IMR-90 (cell line): ENCODE data around the gene ACTR3C. TPM values are rescaled to one million over a fixed set of nuclear protein-coding genes. Genes with fewer than 3 reads are reported as not detected.

Experiments
- ATAC-seq: fragments of 200-7000 bp; cut with Tn5 transposase; 2 replicates; pipeline ENCODE4 v1.9.1; 2020; ENCODE audit warnings: low read depth, mild to moderate bottlenecking, moderate library complexity
- BruUV-seq: library from RNA; stranded (reverse); fragments of 400-500 nt; replicated peaks from 2 replicates; lab custom pipeline; 2021; lab: Mats Ljungman, UMichigan
- CTCF ChIA-PET: fragments of 300-600 bp; formaldehyde crosslinking; extraction: SDS; loops from one replicate; lab custom pipeline; 2021; ENCODE audit warnings: antibody characterized with exemption; lab: Yijun Ruan, JAX
- POLR2A ChIA-PET: fragments of 300-600 bp; sonication (Branson Sonifier 250); formaldehyde crosslinking; loops from one replicate; lab custom pipeline; 2022; ENCODE audit warnings: antibody characterized with exemption; ENCODE audit not compliant: unreplicated experiment; lab: Charles Lee
- DNase-seq: peaks from one replicate; pipeline ENCODE4 v3.0.0; 2013
- H2AFZ ChIP-seq: replicated peaks from 2 replicates; pipeline ENCODE3; 2013; ENCODE audit warnings: low read length, mild to moderate bottlenecking; ENCODE audit not compliant: poor library complexity
- H2AK5ac ChIP-seq: 2 replicates; pipeline ENCODE4 v1.6.1; 2013; ENCODE audit warnings: low read depth, low read length, inconsistent platforms
- H2AK9ac ChIP-seq: replicated peaks from 2 replicates; pipeline ENCODE3; 2013; ENCODE audit warnings: mild to moderate bottlenecking, low read depth, low read length, moderate library complexity; ENCODE audit not compliant: poor library complexity
- H2BK120ac ChIP-seq: 2 replicates; pipeline ENCODE4 v1.6.1; 2013; ENCODE audit warnings: low read depth, low read length, inconsistent platforms
- H2BK15ac ChIP-seq: 3 replicates; pipeline ENCODE4 v1.6.1; 2013; ENCODE audit warnings: low read depth, low read length, inconsistent platforms
- H2BK20ac ChIP-seq: 2 replicates; pipeline ENCODE4 v1.6.1; 2013; ENCODE audit warnings: low read depth, mild to moderate bottlenecking, inconsistent platforms, low read length, moderate library complexity
- H2BK5ac ChIP-seq: 2 replicates; pipeline ENCODE4 v1.6.1; 2013; ENCODE audit warnings: mild to moderate bottlenecking, low read depth, low read length, inconsistent platforms; ENCODE audit not compliant: poor library complexity, severe bottlenecking
- H3K14ac ChIP-seq: replicated peaks from 2 replicates; pipeline ENCODE4 v1.6.1; 2013; ENCODE audit warnings: low read depth, low read length, inconsistent platforms
- H3K18ac ChIP-seq: 2 replicates; pipeline ENCODE4 v1.6.1; 2013; ENCODE audit warnings: low read depth, low read length, control low read depth
- H3K23ac ChIP-seq: 2 replicates; pipeline ENCODE4 v1.6.1; 2013; ENCODE audit warnings: low read depth, low read length, inconsistent platforms
- H3K27ac ChIP-seq: 2 replicates; pipeline ENCODE4 v1.5.1; 2013; ENCODE audit warnings: mild to moderate bottlenecking, control low read depth, low read length; ENCODE audit not compliant: insufficient read depth
- H3K27me3 ChIP-seq: 2 replicates; pipeline ENCODE4 v1.6.1; 2013; ENCODE audit warnings: low read length; ENCODE audit not compliant: control insufficient read depth, insufficient read depth
- H3K36me3 ChIP-seq: 2 replicates; pipeline ENCODE4 v1.6.1; 2013; ENCODE audit warnings: low read length, mixed read lengths; ENCODE audit not compliant: control insufficient read depth, insufficient read depth
- H3K4ac ChIP-seq: 2 replicates; pipeline ENCODE4 v1.6.1; 2013; ENCODE audit warnings: low read depth, low read length, inconsistent platforms
- H3K4me1 ChIP-seq: 2 replicates; pipeline ENCODE4 v1.6.1; 2013; ENCODE audit warnings: low read length, mixed read lengths; ENCODE audit not compliant: control insufficient read depth, insufficient read depth
- H3K4me2 ChIP-seq: 2 replicates; pipeline ENCODE4 v1.6.1; 2013; ENCODE audit warnings: low read depth, mild to moderate bottlenecking, control low read depth, low read length, moderate library complexity
- H3K4me3 ChIP-seq: 2 replicates; pipeline ENCODE4 v1.5.1; 2013; ENCODE audit warnings: low read depth, mild to moderate bottlenecking, control low read depth, low read length, moderate library complexity; ENCODE audit not compliant: insufficient read depth
- H3K56ac ChIP-seq: 2 replicates; pipeline ENCODE4 v1.6.1; 2013; ENCODE audit warnings: low read length, inconsistent platforms; ENCODE audit not compliant: insufficient read depth; ENCODE audit errors: extremely low read depth
- H3K79me1 ChIP-seq, 2 experiments: 2 replicates each; pipeline ENCODE4 v1.6.1; 2013; ENCODE audit warnings: low read length in 2 of 2, inconsistent platforms in 1 of 2, low read depth in 1 of 2
- H3K9ac ChIP-seq: 2 replicates; pipeline ENCODE4 v1.6.1; 2013; ENCODE audit warnings: low read depth, low read length, control low read depth
- H3K9me1 ChIP-seq: 2 replicates; pipeline ENCODE4 v1.6.1; 2013; ENCODE audit warnings: low read length, inconsistent platforms; ENCODE audit not compliant: insufficient read depth
- H3K9me3 ChIP-seq: 2 replicates; pipeline ENCODE4 v1.6.1; 2013; ENCODE audit warnings: low read length; ENCODE audit not compliant: control insufficient read depth, insufficient read depth
- H4K20me1 ChIP-seq: 2 replicates; pipeline ENCODE4 v1.6.1; 2013; ENCODE audit warnings: low read length, inconsistent platforms; ENCODE audit not compliant: insufficient read depth
- H4K5ac ChIP-seq: 2 replicates; pipeline ENCODE4 v1.6.1; 2013; ENCODE audit warnings: mild to moderate bottlenecking, low read depth, low read length, control low read depth
- H4K8ac ChIP-seq, 2 experiments: 2 replicates each; pipeline ENCODE4 v1.6.1; 2013; ENCODE audit warnings: low read depth in 2 of 2, low read length in 2 of 2, control low read depth in 1 of 2, inconsistent platforms in 1 of 2
- H4K91ac ChIP-seq: 2 replicates; pipeline ENCODE4 v1.6.1; 2013; ENCODE audit warnings: low read depth, low read length, inconsistent platforms; ENCODE audit not compliant: insufficient read depth
- FOS ChIP-seq: fragments of 150-350 bp; IDR thresholded peaks from 2 replicates; pipeline ENCODE4 v1.6.1; 2016; ENCODE audit warnings: low read depth, low read length
- MAZ ChIP-seq: IDR thresholded peaks from 2 replicates; pipeline ENCODE4 v1.6.1; 2012; ENCODE audit warnings: low read depth, mild to moderate bottlenecking, low read length, improper control_type of control experiment, moderate library complexity, borderline replicate concordance
- MXI1 ChIP-seq: IDR thresholded peaks from 2 replicates; pipeline ENCODE4 v1.6.1; 2012; ENCODE audit warnings: low read depth, mild to moderate bottlenecking, low read length, moderate library complexity, borderline replicate concordance
- POLR2A ChIP-seq: IDR thresholded peaks from 2 replicates; pipeline ENCODE4 v1.6.1; 2012; ENCODE audit warnings: mild to moderate bottlenecking, low read depth, low read length
- RAD21 ChIP-seq: IDR thresholded peaks from 2 replicates; pipeline ENCODE4 v1.6.1; 2012; ENCODE audit warnings: low read length, improper control_type of control experiment
- RCOR1 ChIP-seq: IDR thresholded peaks from 2 replicates; pipeline ENCODE4 v1.6.1; 2012; ENCODE audit warnings: mild to moderate bottlenecking, low read length, improper control_type of control experiment; ENCODE audit not compliant: insufficient replicate concordance
- RFX5 ChIP-seq: IDR thresholded peaks from 2 replicates; pipeline ENCODE4 v1.8.0; 2012; ENCODE audit warnings: low read depth, mild to moderate bottlenecking, low read length, moderate library complexity
- WGBS, 2 experiments: methylation state at CpG; one replicate each; pipeline versions ENCODE4 v1.1.5 to v1.1.7; 2013; ENCODE audit warnings: missing lambda C conversion rate in 2 of 2; ENCODE audit not compliant: insufficient read length in 1 of 2; ENCODE audit errors: extremely low coverage in 2 of 2; 5-methylcytosine and 5-hydroxymethylcytosine counted together
- dilution Hi-C: fragments of 300-500 bp; cut with HindIII; formaldehyde crosslinking; loops from one replicate; pipeline ENCODE4 v1.14.3; 2018; ENCODE audit warnings: low sequenced_read_pairs; ENCODE audit not compliant: unreplicated experiment
- in situ Hi-C: fragments of 300-500 bp; cut with MboI; formaldehyde crosslinking; loops from 3 replicates; pipeline ENCODE4 v1.14.3; 2019; ENCODE audit warnings: low sequenced_read_pairs, inconsistent platforms, mixed read lengths
- intact Hi-C: fragments of 100-400 bp; cut with micrococcal nuclease; formaldehyde crosslinking; loops from 2 replicates; pipeline ENCODE4 v1.10.0; 2022
- polyA plus RNA-seq, 3 experiments: library from polyadenylated mRNA; depleted of rRNA; stranded (reverse); fragments of >200 nt; gene quantifications; 2 replicates each; pipeline ENCODE4 v1.2.3, GENCODE V29; 2012; ENCODE audit warnings: low replicate concordance in 1 of 3
- total RNA-seq: library from RNA; depleted of rRNA; stranded (reverse); fragments of >200 nt; gene quantifications from 2 replicates; pipeline ENCODE4 v1.2.3, GENCODE V29; 2012
- TF ChIP-seq, protein P1 (sequence below): fragments of 150-350 bp; IDR thresholded peaks from 2 replicates; pipeline ENCODE4 v1.6.1; 2017; ENCODE audit warnings: mild to moderate bottlenecking, antibody characterized with exemption, low read length, low read depth
- TF ChIP-seq, protein P2 (sequence below): conservative IDR thresholded peaks from 2 replicates; pipeline ENCODE4 v1.5.1; 2012; ENCODE audit warnings: mild to moderate bottlenecking, low read depth, low read length, improper control_type of control experiment

The ACTR3C gene
- total and polyA plus RNA-seq, 2 of the 4 experiments (the other 2 are of a cell fraction) = not detected

DNA sequence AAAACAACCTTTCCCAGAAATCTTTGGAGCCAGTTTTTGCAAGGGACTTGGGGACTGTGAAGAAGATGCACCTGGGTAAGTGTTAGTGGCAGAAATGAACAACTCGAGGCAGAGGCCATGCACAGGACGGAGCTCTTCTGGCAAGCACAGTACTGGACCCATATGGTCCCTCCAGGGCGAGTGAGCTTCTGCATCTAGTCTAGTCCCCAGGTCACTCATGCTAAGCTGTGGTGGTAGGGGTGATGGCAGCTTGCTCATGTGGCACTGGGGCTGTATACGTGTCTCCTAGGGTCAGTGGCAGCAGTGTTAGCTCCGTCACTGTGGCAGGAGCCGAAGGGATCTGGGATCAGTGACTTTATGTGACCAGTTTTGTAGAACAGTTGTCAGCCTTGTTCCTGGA is 9.5 kb downstream of the ACTR3C start:
- no peak overlapping the region for H3K9ac ChIP-seq
- H3K36me3 ChIP-seq = no peaks in the 10 kb centered on the region
- H4K8ac ChIP-seq = no peak overlapping the region
- TF ChIP-seq FOS (no peak), MAZ (no peak), RFX5 (no peak), MXI1 (no peak), POLR2A (no peak), RAD21 (no peak), RCOR1 (no peak)
- TF ChIP-seq, protein P1, sequence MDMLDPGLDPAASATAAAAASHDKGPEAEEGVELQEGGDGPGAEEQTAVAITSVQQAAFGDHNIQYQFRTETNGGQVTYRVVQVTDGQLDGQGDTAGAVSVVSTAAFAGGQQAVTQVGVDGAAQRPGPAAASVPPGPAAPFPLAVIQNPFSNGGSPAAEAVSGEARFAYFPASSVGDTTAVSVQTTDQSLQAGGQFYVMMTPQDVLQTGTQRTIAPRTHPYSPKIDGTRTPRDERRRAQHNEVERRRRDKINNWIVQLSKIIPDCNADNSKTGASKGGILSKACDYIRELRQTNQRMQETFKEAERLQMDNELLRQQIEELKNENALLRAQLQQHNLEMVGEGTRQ = no peak
- TF ChIP-seq, protein P2, sequence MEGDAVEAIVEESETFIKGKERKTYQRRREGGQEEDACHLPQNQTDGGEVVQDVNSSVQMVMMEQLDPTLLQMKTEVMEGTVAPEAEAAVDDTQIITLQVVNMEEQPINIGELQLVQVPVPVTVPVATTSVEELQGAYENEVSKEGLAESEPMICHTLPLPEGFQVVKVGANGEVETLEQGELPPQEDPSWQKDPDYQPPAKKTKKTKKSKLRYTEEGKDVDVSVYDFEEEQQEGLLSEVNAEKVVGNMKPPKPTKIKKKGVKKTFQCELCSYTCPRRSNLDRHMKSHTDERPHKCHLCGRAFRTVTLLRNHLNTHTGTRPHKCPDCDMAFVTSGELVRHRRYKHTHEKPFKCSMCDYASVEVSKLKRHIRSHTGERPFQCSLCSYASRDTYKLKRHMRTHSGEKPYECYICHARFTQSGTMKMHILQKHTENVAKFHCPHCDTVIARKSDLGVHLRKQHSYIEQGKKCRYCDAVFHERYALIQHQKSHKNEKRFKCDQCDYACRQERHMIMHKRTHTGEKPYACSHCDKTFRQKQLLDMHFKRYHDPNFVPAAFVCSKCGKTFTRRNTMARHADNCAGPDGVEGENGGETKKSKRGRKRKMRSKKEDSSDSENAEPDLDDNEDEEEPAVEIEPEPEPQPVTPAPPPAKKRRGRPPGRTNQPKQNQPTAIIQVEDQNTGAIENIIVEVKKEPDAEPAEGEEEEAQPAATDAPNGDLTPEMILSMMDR = no peak
- H3K4me3 ChIP-seq = no peak overlapping the region
- no peak overlapping the region; the same call in 2 of the 3 replicates for H2BK15ac ChIP-seq
- H3K9me3 ChIP-seq = no peaks in the 10 kb centered on the region
- ChIA-PET CTCF (no interaction called here), POLR2A (no interaction called here)
- H2BK5ac ChIP-seq = no peak overlapping the region
- H2BK20ac ChIP-seq = peak overlapping the region; percentile 45; the same call in 1 of the 2 replicates
- no peaks in the 10 kb centered on the region for H3K27me3 ChIP-seq
- 0 out of 2 replicates have a peak, but pooled peaks cover 3% of the 10 kb centered on the region for H3K9me1 ChIP-seq
- dilution Hi-C loops (no loop called here), intact Hi-C loops (no loop called here), in situ Hi-C loops (loop anchor here (25.0 kb wide), 1 partner anchor 423 kb away; the partner anchor contains the start of gene GIMAP5)
- BruUV-seq = no TSS peak
- H3K23ac ChIP-seq = no peak overlapping the region
- no peak for DNase-seq
- H2AK9ac ChIP-seq = no peak overlapping the region
- WGBS, 2 experiments = 100% methylated on average over 1 of the region's 6 CpGs; no CpG with 5 or more reads in 1 of the 2 experiments
- no peak overlapping the region for H3K18ac ChIP-seq
- no peak overlapping the region for H3K27ac ChIP-seq
- no peak overlapping the region for H4K5ac ChIP-seq
- H2BK120ac ChIP-seq = no peak overlapping the region
- no peak overlapping the region for H3K14ac ChIP-seq
- no peak overlapping the region for H2AK5ac ChIP-seq
- H2AFZ ChIP-seq = no peak overlapping the region
- no peaks in the 10 kb centered on the region for H4K20me1 ChIP-seq
- no peaks in the 10 kb centered on the region for H3K79me1 ChIP-seq
- H3K4ac ChIP-seq = no peak overlapping the region; the same call in 1 of the 2 replicates
- no peak overlapping the region for H3K56ac ChIP-seq
- H3K4me1 ChIP-seq = peaks cover 5% of the 10 kb centered on the region; the same call in 1 of the 2 replicates
- H3K4me2 ChIP-seq = no peak overlapping the region
- ATAC-seq = no peak
- peak overlapping the region; percentile 45; the same call in 1 of the 2 replicates for H4K91ac ChIP-seq
